ENCODE results near the gene PRMT9. TPM values are rescaled to one million over a fixed set of nuclear protein-coding genes. Genes with fewer than 3 reads are reported as not detected.

The PRMT9 gene
- total and polyA plus RNA-seq, 2 of the 4 experiments (the other 2 are of a cell fraction) = 5.0 to 14.2 TPM

GRCh38 chr4:147678106-147678505, 5.9 kb downstream of the PRMT9 start:
- H3K79me1 ChIP-seq (ENCODE audit: low read depth in 1 of 2, low read length in 2 of 2) = peaks cover 6 to 44% of the 10 kb centered on the region in 2 experiments
- H2AK9ac ChIP-seq (replicated peaks; ENCODE audit: low read depth, low read length, poor library complexity) = no peak overlapping the region
- H3K4me2 ChIP-seq (ENCODE audit: low read depth, low read length) = peak overlapping the region; percentile 49; the same call in 1 of the 2 replicates
- no peak overlapping the region for H2BK15ac ChIP-seq (ENCODE audit: low read depth, low read length)
- WGBS, 2 experiments (ENCODE audit: extremely low coverage in 2 of 2, insufficient read length in 1 of 2) = 20% methylated on average over 1 of the region's 5 CpGs; no CpG with 5 or more reads in 1 of the 2 experiments
- H2BK120ac ChIP-seq (ENCODE audit: low read depth, low read length) = no peak overlapping the region
- H3K9me3 ChIP-seq (ENCODE audit: control insufficient read depth, insufficient read depth, low read length) = no peaks in the 10 kb centered on the region
- no peak overlapping the region for H3K4me3 ChIP-seq (ENCODE audit: insufficient read depth, low read depth, low read length)
- intact Hi-C loops (cut with micrococcal nuclease) (no loop called here), in situ Hi-C loops (cut with MboI; ENCODE audit: low sequenced_read_pairs) (no loop called here), dilution Hi-C loops (cut with HindIII; ENCODE audit: low sequenced_read_pairs, unreplicated experiment) (no loop called here)
- ATAC-seq (ENCODE audit: low read depth) (no peak), DNase-seq (no peak)
- no peak overlapping the region for H2BK20ac ChIP-seq (ENCODE audit: low read depth, low read length)
- no peak overlapping the region; the same call in 1 of the 2 replicates for H3K27ac ChIP-seq (ENCODE audit: insufficient read depth, low read length)
- H4K5ac ChIP-seq (ENCODE audit: low read depth, low read length) = no peak overlapping the region
- no peak for TF ChIP-seq CEBPB (IDR thresholded peaks at IDR 0.05; ENCODE audit: low read depth, low read length)
- TF ChIP-seq RCOR1 (IDR thresholded peaks at IDR 0.05; ENCODE audit: insufficient replicate concordance, low read length) = no peak
- TF ChIP-seq BHLHE40 (IDR thresholded peaks at IDR 0.05; ENCODE audit: low read depth, low read length) = no peak
- TF ChIP-seq FOS (IDR thresholded peaks at IDR 0.05; ENCODE audit: low read depth, low read length) = no peak
- TF ChIP-seq MAZ (IDR thresholded peaks at IDR 0.05; ENCODE audit: borderline replicate concordance, low read depth, low read length) = no peak
- TF ChIP-seq POLR2A (IDR thresholded peaks at IDR 0.05; ENCODE audit: low read depth, low read length) = no peak
- TF ChIP-seq, protein P1, sequence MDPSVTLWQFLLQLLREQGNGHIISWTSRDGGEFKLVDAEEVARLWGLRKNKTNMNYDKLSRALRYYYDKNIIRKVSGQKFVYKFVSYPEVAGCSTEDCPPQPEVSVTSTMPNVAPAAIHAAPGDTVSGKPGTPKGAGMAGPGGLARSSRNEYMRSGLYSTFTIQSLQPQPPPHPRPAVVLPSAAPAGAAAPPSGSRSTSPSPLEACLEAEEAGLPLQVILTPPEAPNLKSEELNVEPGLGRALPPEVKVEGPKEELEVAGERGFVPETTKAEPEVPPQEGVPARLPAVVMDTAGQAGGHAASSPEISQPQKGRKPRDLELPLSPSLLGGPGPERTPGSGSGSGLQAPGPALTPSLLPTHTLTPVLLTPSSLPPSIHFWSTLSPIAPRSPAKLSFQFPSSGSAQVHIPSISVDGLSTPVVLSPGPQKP (IDR thresholded peaks at IDR 0.05; ENCODE audit: borderline replicate concordance, low read depth, low read length) = no peak
- TF ChIP-seq, protein P2, sequence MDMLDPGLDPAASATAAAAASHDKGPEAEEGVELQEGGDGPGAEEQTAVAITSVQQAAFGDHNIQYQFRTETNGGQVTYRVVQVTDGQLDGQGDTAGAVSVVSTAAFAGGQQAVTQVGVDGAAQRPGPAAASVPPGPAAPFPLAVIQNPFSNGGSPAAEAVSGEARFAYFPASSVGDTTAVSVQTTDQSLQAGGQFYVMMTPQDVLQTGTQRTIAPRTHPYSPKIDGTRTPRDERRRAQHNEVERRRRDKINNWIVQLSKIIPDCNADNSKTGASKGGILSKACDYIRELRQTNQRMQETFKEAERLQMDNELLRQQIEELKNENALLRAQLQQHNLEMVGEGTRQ (IDR thresholded peaks at IDR 0.05; ENCODE audit: low read depth, low read length) = no peak
- TF ChIP-seq MXI1 (IDR thresholded peaks at IDR 0.05; ENCODE audit: borderline replicate concordance, low read depth, low read length) = no peak
- TF ChIP-seq RFX5 (IDR thresholded peaks at IDR 0.05; ENCODE audit: low read depth, low read length) = no peak
- TF ChIP-seq CHD1 (IDR thresholded peaks at IDR 0.05; ENCODE audit: low read depth, low read length) = no peak
- no peak for TF ChIP-seq SMC3 (IDR thresholded peaks at IDR 0.05; ENCODE audit: low read depth, low read length)
- TF ChIP-seq RAD21 (IDR thresholded peaks at IDR 0.05; ENCODE audit: low read length) = no peak
- TF ChIP-seq NFE2L2 (IDR thresholded peaks at IDR 0.05; ENCODE audit: low read depth, low read length) = no peak
- no peak for TF ChIP-seq CTCF (conservative IDR thresholded peaks at IDR 0.05; ENCODE audit: low read depth, low read length)
- TF ChIP-seq MAFK (IDR thresholded peaks at IDR 0.05; ENCODE audit: low read depth, low read length) = no peak
- no peak overlapping the region for H3K9ac ChIP-seq (ENCODE audit: low read depth, low read length)
- no peak overlapping the region for H3K18ac ChIP-seq (ENCODE audit: low read depth, low read length)
- H4K8ac ChIP-seq (ENCODE audit: low read depth in 2 of 2, low read length in 2 of 2) = 0 out of 4 replicates have a peak overlapping the region, but pooled peaks of 1 of the 2 experiments have one; percentile 9
- H3K9me1 ChIP-seq (ENCODE audit: insufficient read depth, low read length) = peaks cover 9% of the 10 kb centered on the region
- H4K20me1 ChIP-seq (ENCODE audit: insufficient read depth, low read length) = no peaks in the 10 kb centered on the region; the same call in 1 of the 2 replicates
- H2BK5ac ChIP-seq (ENCODE audit: low read depth, low read length, poor library complexity, severe bottlenecking) = no peak overlapping the region
- H3K4ac ChIP-seq (ENCODE audit: low read depth, low read length) = no peak overlapping the region
- H3K36me3 ChIP-seq (ENCODE audit: control insufficient read depth, insufficient read depth, low read length) = peaks cover 9% of the 10 kb centered on the region
- H3K4me1 ChIP-seq (ENCODE audit: control insufficient read depth, insufficient read depth, low read length) = peaks cover 10% of the 10 kb centered on the region
- no peak overlapping the region for H2AFZ ChIP-seq (replicated peaks; ENCODE audit: low read length, poor library complexity)
- no TSS peak for BruUV-seq (replicated peaks)
- H3K56ac ChIP-seq (ENCODE audit: extremely low read depth, insufficient read depth, low read length) = no peak overlapping the region
- H4K91ac ChIP-seq (ENCODE audit: insufficient read depth, low read depth, low read length) = no peak overlapping the region
- no peak overlapping the region for H3K14ac ChIP-seq (replicated peaks; ENCODE audit: low read depth, low read length)
- CTCF ChIA-PET = no interaction called here
- POLR2A ChIA-PET (ENCODE audit: unreplicated experiment) = no interaction called here
- no peak overlapping the region for H2AK5ac ChIP-seq (ENCODE audit: low read depth, low read length)
- 0 out of 2 replicates have a peak overlapping the region, but pooled peaks have one; percentile 36 for H3K23ac ChIP-seq (ENCODE audit: low read depth, low read length)
- no peaks in the 10 kb centered on the region for H3K27me3 ChIP-seq (ENCODE audit: control insufficient read depth, insufficient read depth, low read length)

All from IMR-90 (cell line).